HepG2 (cell line): Measurements from ENCODE around the gene SEC61G. TPM values are rescaled to one million over a fixed set of nuclear protein-coding genes. Genes with fewer than 3 reads are reported as not detected.

Experiments
- BCL6 ChIP-seq: IDR thresholded peaks from 2 replicates; pipeline ENCODE4 v1.6.1; 2016; ENCODE audit warnings: missing genetic modification reagents, missing compliant biosample characterization
- EED ChIP-seq: sonication (generic); formaldehyde crosslinking; IDR thresholded peaks from 2 replicates; pipeline ENCODE4 v1.5.0; 2020; ENCODE audit warnings: mild to moderate bottlenecking, missing genetic modification reagents
- ETS1 ChIP-seq: sonication (generic); formaldehyde crosslinking; IDR thresholded peaks from 2 replicates; pipeline ENCODE4 v1.4.0; 2020; ENCODE audit warnings: missing genetic modification reagents
- HOXA7 ChIP-seq: sonication (generic); formaldehyde crosslinking; IDR thresholded peaks from 2 replicates; pipeline ENCODE4 v1.8.1; 2022; ENCODE audit warnings: mild to moderate bottlenecking, missing genetic modification reagents, moderate library complexity
- IRX3 ChIP-seq: sonication (generic); formaldehyde crosslinking; IDR thresholded peaks from 2 replicates; pipeline ENCODE4 v1.8.1; 2023; ENCODE audit warnings: mild to moderate bottlenecking, low read depth, missing genetic modification reagents, borderline replicate concordance
- KMT2A ChIP-seq: sonication (generic); formaldehyde crosslinking; IDR thresholded peaks from 2 replicates; pipeline ENCODE4 v1.4.0; 2020; ENCODE audit warnings: missing genetic modification reagents
- NFAT5 ChIP-seq: sonication (generic); formaldehyde crosslinking; IDR thresholded peaks from 2 replicates; pipeline ENCODE4 v1.4.0; 2020; ENCODE audit warnings: missing genetic modification reagents
- NFE2L1 ChIP-seq: sonication (generic); formaldehyde crosslinking; IDR thresholded peaks from 2 replicates; pipeline ENCODE4 v1.4.0; 2020; ENCODE audit warnings: missing genetic modification reagents, mild to moderate bottlenecking, borderline replicate concordance
- PBX2 ChIP-seq: IDR thresholded peaks from 2 replicates; pipeline ENCODE4 v1.6.1; 2016; ENCODE audit warnings: control low read depth
- SRY ChIP-seq: sonication (generic); formaldehyde crosslinking; IDR thresholded peaks from 2 replicates; pipeline ENCODE4 v1.8.0; 2022; ENCODE audit warnings: mild to moderate bottlenecking, missing genetic modification reagents
- TCF12 ChIP-seq, 2 experiments: fragments of 450-650 bp in 1 of 2; sonication (generic) in 1 of 2; formaldehyde crosslinking in 1 of 2; IDR thresholded peaks; 2 replicates each; pipeline versions ENCODE4 v1.6.1 to v1.8.0; 2017 to 2022; ENCODE audit warnings: antibody characterized with exemption in 1 of 2, mild to moderate bottlenecking in 1 of 2, missing genetic modification reagents in 1 of 2, moderate library complexity in 1 of 2
- ZFP41 ChIP-seq: sonication (generic); formaldehyde crosslinking; IDR thresholded peaks from 2 replicates; pipeline ENCODE4 v1.4.0; 2020; ENCODE audit warnings: mild to moderate bottlenecking, missing genetic modification reagents, borderline replicate concordance
- ZFP90 ChIP-seq: sonication (generic); formaldehyde crosslinking; IDR thresholded peaks from 2 replicates; pipeline ENCODE4 v1.8.0; 2022; ENCODE audit warnings: missing genetic modification reagents, mild to moderate bottlenecking, inconsistent platforms, borderline replicate concordance
- ZIK1 ChIP-seq: sonication (generic); formaldehyde crosslinking; IDR thresholded peaks from 2 replicates; pipeline ENCODE4 v1.5.0; 2020; ENCODE audit warnings: mild to moderate bottlenecking, low read depth, missing genetic modification reagents, borderline replicate concordance
- ZNF280B ChIP-seq: sonication (generic); formaldehyde crosslinking; IDR thresholded peaks from 2 replicates; pipeline ENCODE4 v1.5.0; 2020; ENCODE audit warnings: missing genetic modification reagents, mild to moderate bottlenecking, borderline replicate concordance
- ZNF468 ChIP-seq: sonication (generic); formaldehyde crosslinking; IDR thresholded peaks from 2 replicates; pipeline ENCODE4 v1.8.0; 2022; ENCODE audit warnings: mild to moderate bottlenecking, moderate library complexity, missing genetic modification reagents
- ZNF619 ChIP-seq: sonication (generic); formaldehyde crosslinking; IDR thresholded peaks from 2 replicates; pipeline ENCODE4 v1.4.0; 2020; ENCODE audit warnings: mild to moderate bottlenecking, missing genetic modification reagents
- ZNF678 ChIP-seq: sonication (generic); formaldehyde crosslinking; IDR thresholded peaks from 2 replicates; pipeline ENCODE4 v1.4.0; 2020; ENCODE audit warnings: mild to moderate bottlenecking, missing genetic modification reagents
- polyA plus RNA-seq, 8 experiments: library from polyadenylated mRNA; depleted of rRNA in 3 of 8; stranded (reverse) in 7 of 8; unstranded in 1 of 8; fragments of >200 nt; fragmentation: Illumina TruSeq in 4 of 8; extraction: Trizol in 4 of 8; gene quantifications; 2 replicates each; pipeline versions ENCODE4 v1.2.1 to v1.2.3, GENCODE V29; 2011 to 2016; ENCODE audit warnings: low read depth in 4 of 8, missing spikeins in 1 of 8, mixed read lengths in 1 of 8; ENCODE audit not compliant: insufficient read depth in 1 of 8
- total RNA-seq, 5 experiments: library from RNA; depleted of rRNA; stranded (reverse); fragments of >200 nt; fragmentation: Illumina TruSeq; extraction: Trizol; gene quantifications; 2 replicates each; pipeline ENCODE4 v1.2.3, GENCODE V29; 2016; ENCODE audit warnings: low read depth in 1 of 5
- TF ChIP-seq, protein P1 (sequence below): sonication (generic); formaldehyde crosslinking; IDR thresholded peaks from 2 replicates; pipeline ENCODE4 v1.8.1; 2023; ENCODE audit warnings: missing genetic modification reagents, mild to moderate bottlenecking, borderline replicate concordance

Gene SEC61G
- total and polyA plus RNA-seq, 2 of the 13 experiments (the other 11 are each of a cell fraction or from before 2014, with no cell fraction given), result 126 to 328 TPM

- peak; percentile 44 for TF ChIP-seq NFAT5 (CRISPR knock-in tag)
- no peak for TF ChIP-seq ETS1 (CRISPR knock-in tag)
- TF ChIP-seq ZFP90 (CRISPR knock-in tag), result no peak
- peak; percentile 95 for TF ChIP-seq ZNF280B
- no peak for TF ChIP-seq HOXA7 (CRISPR knock-in tag)
- peak; percentile 95 for TF ChIP-seq SRY (CRISPR knock-in tag)
- TF ChIP-seq, protein P1, sequence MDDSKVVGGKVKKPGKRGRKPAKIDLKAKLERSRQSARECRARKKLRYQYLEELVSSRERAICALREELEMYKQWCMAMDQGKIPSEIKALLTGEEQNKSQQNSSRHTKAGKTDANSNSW (CRISPR knock-in tag), result peak; percentile 63; the same call in 1 of the 2 replicates
- TF ChIP-seq TCF12 (IDR thresholded peaks at IDR 0.05), result no peak
- no peak for TF ChIP-seq TCF12 (CRISPR knock-in tag; IDR thresholded peaks at IDR 0.05)
- TF ChIP-seq ZNF678 (CRISPR knock-in tag), result no peak
- TF ChIP-seq EED (CRISPR knock-in tag), result no peak; the same call in 1 of the 2 replicates
- TF ChIP-seq ZFP41, result peak; percentile 45; the same call in 1 of the 2 replicates
- no peak for TF ChIP-seq ZIK1 (CRISPR knock-in tag)
- peak; percentile 78; the same call in 1 of the 2 replicates for TF ChIP-seq ZNF619 (CRISPR knock-in tag)
- no peak for TF ChIP-seq NFE2L1 (CRISPR knock-in tag)
- TF ChIP-seq IRX3, result peak; percentile 39; the same call in 1 of the 2 replicates
- TF ChIP-seq ZNF468, result no peak
- TF ChIP-seq BCL6 (CRISPR knock-in tag), result no peak; the same call in 1 of the 2 replicates
- TF ChIP-seq PBX2 (CRISPR knock-in tag), result no peak
- peak; percentile 93 for TF ChIP-seq KMT2A (CRISPR knock-in tag)
These were observed at the start of gene SEC61G (continued) for GRCh38 chr7:54758702-54759592.
